Gastrocnemius medialis (tissue), 4 donors: Measurements from ENCODE around the gene ZNF688.

Experiments used
- POLR2A ChIP-seq, 2 donors: fragments of 450-650 bp; IDR thresholded peaks; one replicate each; pipeline ENCODE4 v1.6.1; 2017; ENCODE audit warnings: antibody characterized with exemption in 2 of 2, mild to moderate bottlenecking in 2 of 2, moderate library complexity in 2 of 2
- TF ChIP-seq, protein P1 (sequence below), 5 experiments: fragments of 450-650 bp in 3 of 5; fragments of 200-600 bp in 2 of 5; sonication (generic) in 2 of 5; IDR thresholded peaks in 4 of 5; conservative IDR thresholded peaks in 1 of 5; 1 replicate in 4 of 5; 2 replicates in 1 of 5; pipeline ENCODE4 v1.5.1; 2016 to 2019; ENCODE audit warnings: antibody characterized with exemption in 5 of 5, mild to moderate bottlenecking in 3 of 5, moderate library complexity in 3 of 5

GRCh38 chr16:30604316-30604947, 32.9 kb upstream of the ZNF688 start:
- TF ChIP-seq, protein P1, sequence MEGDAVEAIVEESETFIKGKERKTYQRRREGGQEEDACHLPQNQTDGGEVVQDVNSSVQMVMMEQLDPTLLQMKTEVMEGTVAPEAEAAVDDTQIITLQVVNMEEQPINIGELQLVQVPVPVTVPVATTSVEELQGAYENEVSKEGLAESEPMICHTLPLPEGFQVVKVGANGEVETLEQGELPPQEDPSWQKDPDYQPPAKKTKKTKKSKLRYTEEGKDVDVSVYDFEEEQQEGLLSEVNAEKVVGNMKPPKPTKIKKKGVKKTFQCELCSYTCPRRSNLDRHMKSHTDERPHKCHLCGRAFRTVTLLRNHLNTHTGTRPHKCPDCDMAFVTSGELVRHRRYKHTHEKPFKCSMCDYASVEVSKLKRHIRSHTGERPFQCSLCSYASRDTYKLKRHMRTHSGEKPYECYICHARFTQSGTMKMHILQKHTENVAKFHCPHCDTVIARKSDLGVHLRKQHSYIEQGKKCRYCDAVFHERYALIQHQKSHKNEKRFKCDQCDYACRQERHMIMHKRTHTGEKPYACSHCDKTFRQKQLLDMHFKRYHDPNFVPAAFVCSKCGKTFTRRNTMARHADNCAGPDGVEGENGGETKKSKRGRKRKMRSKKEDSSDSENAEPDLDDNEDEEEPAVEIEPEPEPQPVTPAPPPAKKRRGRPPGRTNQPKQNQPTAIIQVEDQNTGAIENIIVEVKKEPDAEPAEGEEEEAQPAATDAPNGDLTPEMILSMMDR (IDR thresholded peaks at IDR 0.05 in 4 of 5, conservative IDR thresholded peaks at IDR 0.05 in 1 of 5) = no peak
- TF ChIP-seq POLR2A (IDR thresholded peaks at IDR 0.05) = no peak
